T-helper 9 cell (primary cell): ENCODE results near the gene DCBLD1.

Experiments
- DNase-seq: peaks from one replicate; pipeline ENCODE4 v3.0.0-alpha.2; 2020

Gene DCBLD1

DNA sequence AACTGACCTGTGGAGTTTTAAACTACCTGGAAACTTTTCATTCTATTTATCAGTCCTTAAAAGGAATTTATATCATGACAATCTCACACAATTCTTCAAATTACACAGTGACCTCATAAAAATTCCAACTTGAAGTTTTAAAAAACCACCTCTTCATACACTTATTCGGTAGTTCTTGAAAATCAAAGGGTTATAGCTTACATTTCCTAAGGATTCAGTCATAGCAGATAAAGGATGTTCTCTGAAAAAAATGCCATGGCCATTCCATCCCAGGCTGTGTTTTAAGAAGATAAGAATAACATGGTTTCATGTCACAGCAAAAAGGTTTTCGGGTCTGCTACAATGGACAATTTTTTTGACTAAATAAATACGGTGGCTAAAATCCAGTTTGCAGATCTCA lies 78.7 kb downstream of the DCBLD1 start:
- no peak for DNase-seq

DNA sequence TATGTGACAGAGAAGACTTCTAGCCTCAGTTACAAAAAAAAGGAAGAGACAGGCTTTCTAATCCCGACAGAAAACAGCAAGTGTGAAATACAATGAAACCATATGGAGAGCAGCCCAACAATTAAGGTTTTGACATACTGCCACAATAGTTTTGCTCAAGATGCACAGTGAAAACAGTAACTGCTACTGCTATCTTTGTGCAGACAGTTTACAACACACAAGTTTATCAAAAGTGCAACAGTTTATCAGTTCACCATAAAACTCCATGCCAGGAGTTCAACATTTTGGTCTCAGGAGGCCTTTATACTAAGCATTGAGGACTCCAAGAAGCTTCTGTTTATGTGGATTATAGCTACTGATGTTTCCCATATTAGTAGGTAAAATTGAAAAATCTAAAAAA lies 82.2 kb downstream of the DCBLD1 start:
- DNase-seq: no peak

DNA sequence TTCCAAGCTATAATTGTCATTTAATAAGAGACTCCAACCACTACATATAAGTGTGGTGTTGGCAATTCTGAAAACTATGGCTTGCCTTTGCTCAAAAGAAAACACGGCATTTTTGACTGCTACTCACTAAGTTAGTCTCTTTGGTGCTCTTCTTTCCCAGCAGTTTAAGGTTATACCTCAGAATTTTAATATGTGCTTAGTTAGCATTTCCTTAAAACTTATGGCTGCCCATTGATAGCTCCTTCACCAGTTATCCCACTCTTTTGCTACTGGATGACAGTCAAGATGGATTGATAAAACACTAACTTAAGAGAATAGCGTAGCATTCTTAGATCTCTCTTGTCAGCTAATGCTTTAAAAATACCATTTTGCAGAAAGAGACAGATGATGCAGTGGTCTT lies 85.8 kb downstream of the DCBLD1 start:
- DNase-seq: no peak

DNA sequence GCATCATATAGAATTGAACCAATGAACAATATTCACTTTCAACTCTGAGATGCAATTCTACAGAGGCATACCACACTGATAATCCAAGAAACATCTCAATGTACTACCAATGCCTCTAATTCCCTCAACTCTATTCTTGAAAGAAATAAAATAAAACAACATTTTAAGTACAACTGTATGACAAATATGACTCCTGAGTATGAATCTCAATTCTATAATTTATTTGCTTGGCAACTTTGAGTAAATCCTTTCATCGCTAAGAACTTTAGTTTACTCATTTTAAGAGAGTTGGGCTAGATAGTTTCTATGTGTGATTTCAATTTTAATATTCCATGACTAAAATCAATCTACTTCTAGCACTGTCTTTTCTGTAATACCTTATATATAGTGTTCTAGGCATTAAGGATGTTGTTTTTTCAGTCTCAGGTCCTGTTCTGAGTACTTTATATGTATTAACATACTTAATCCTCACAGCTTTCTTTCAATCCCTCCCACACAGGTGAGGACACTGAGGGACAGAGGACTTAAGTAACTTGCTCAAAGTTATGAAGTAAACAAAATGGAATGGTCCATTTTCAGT lies 86.4 kb downstream of the DCBLD1 start:
- DNase-seq: no peak

DNA sequence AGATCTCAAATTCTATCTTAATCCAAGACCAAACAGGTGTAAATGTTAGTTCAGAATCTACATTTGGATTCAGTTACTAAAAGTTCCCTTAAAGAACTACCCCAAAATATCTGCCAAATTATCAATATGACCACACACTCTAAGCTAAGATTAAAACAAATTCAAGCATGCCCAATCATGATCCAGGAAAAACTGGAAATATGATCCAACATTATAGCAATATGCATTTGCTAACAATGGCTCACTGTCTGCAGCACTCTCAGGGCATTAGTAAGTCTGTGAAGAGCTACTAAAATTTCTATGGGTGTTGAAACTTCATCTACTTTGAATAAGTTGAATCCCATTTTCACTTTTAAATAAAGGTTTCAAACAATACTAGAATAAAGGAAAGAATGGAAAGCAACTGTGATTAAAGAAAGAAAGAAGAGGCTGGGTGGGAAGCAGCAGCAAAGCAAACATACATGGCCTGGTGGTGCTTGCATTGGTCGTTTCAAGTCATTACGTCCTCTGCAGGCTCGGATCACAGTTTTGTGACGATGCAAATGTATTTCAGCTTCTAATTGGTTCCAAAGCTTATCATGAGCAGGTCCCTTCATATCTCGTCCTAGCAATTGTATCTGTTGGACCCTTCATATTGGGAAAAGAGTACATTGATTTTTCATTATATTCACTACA lies 90.7 kb downstream of the DCBLD1 start:
- no peak for DNase-seq

DNA sequence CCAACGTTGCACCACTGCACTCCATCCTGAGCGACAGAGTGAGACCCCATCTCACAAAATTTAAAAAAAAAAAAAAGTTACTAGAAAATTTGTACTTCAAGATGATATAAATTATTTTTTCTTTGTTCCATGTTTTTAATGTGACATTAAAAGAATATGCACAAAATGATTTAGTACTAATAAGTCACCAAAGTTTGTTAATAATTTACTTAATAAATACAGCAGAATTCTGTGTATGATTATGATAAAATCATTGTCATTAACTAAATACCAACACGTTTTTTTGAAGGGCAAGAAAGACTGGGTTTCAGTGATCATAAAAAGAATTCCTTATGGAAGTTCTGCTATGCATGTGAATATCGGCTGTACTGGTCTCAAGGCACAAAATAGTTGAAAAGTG lies 91.7 kb downstream of the DCBLD1 start:
- DNase-seq: no peak

DNA sequence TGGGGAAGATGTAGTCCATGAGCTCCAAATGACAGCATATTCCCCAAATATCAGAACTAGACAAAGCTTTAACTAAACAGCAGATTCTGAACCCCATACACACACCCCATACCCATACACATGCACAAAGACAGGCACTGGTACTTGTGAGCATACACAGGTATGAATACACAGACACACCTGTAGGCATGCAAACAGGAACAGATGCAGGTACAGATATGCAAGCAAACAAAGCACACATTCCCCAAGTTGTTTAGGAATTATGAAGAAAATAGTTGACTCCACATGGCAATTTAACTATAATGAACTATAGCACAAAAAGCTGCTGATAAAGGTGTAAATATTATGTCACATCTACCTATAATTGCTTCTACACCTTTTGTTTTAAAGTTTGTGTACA lies 103.2 kb downstream of the DCBLD1 start:
- DNase-seq: no peak

DNA sequence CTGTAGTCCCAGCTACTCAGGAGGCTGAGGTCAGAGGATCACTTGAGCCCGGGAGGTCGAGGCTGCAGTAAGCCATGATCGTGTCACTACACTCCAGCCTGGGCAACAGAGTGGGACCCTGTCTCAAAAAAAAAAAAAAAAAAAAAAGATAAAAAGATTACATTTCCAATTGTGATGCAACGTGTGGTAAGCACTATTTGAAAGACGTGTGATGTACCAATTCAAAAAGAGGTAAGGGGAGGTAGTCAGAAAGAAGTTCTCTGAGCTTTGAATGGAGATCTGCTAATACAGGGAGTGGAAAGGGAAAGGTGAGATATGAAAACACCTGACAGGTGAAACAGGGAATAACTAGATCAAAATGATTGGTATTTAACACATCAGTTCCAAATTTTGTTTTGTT lies 108.0 kb downstream of the DCBLD1 start:
- no peak for DNase-seq

DNA sequence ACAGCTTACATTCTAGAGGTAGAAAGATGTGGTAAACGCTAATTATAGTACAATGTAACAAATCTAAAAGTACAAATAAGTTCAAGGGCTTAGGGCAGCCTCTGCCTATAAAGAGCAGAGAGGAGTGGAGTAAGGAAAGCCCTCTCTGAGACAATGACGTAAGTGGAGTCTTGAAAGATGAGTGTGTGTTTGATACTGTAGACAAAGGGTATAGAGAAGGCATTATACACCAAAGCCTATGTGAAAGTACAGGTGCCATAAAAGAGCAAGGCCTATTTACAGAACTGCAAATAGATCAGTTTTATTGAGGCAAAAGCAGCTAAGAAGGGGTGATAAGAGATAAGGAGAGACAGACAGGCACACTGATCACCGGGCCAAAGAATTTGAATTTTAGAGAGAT lies 108.9 kb downstream of the DCBLD1 start:
- DNase-seq: no peak

DNA sequence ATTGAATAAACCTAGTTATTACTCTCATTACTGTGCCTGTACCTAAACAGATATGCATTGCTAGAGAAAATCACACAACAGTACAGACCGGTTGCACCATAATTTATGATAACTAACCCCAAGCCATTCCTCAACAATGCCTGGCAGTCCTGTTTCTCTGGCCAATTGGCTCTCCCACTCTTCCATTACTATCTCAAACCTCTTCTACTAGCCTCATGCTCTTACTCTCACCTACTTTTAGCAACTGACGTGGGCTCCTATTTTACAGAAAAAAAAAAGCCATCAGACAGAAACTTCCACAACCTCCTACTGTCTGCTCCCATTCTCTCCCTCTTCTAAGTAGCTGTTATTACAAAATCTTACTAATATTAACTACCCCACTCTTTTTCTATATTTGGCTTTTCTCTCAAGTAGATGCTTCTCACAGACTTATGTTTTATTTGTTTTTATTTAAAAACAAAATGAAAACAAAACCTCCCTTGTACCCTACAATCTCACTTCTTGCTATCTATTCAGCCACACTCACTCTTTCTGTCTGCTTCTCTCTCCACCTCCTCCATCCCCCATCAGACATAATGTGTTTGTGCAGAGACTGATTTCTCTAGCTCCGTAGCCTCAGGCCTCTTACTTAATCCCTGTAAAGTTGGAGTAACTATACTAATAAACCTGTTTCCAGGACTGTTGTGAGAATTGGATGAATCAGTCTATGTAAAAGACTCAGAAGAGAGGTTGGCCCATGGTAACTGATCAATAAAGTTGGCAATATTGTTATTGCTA lies 110.7 kb downstream of the DCBLD1 start:
- DNase-seq: no peak

DNA sequence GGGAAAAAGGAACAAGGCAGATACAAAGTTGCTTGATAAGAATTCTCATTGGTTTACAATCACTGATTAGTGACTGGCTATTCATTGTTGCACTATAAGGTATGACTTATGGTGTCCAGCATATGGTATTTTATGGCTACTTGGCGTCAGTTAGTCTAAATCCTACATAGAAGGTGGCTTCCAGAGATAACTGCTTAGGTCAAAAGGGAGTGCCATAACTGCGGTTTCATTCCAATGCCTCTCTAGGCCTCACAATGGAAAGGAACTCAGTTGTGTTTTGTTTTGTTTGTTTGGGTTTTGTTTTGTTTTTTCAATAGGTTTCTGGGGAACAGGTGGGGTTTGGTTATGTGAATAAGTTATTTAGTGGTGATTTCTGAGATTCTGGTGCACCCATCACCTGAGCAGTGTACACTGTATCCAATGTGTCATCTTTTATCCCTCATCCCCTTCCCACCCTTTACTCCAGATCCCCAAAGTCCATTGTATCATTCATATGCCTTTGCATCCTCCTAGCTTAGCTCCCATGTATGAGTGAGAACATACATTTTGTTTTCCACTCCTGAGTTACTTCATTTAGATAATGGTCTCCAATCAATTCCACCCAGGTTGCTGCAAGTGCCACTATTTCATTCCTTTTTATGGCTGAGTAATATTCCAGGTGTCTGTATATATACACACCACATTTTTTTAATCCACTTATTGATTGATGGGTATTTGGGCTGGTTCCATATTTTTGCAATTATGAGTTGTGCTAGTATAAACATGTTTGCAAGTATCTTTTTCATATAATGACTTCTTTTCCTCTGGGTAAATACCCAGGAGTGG lies 112.8 kb downstream of the DCBLD1 start:
- no peak for DNase-seq

DNA sequence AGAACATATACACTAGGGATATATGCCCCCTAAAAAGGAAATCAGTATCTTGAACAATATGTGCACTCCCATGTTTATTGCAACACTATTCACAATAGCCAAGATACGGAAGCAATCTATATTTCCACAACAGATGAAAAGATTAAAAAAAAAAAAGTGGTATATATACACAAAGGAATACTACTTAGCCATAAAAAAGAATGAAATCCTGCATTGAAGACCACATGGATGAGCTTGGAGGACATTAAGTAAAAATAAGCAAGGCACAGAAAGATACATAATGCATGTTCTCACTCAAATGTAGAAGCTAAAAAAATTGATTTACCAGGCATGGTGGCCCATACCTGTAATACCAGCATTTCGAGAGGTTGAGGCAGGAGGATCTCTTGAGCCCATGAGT lies 115.3 kb downstream of the DCBLD1 start:
- no peak for DNase-seq
